ENCODE measurements around the gene DNTTIP2.

DNA sequence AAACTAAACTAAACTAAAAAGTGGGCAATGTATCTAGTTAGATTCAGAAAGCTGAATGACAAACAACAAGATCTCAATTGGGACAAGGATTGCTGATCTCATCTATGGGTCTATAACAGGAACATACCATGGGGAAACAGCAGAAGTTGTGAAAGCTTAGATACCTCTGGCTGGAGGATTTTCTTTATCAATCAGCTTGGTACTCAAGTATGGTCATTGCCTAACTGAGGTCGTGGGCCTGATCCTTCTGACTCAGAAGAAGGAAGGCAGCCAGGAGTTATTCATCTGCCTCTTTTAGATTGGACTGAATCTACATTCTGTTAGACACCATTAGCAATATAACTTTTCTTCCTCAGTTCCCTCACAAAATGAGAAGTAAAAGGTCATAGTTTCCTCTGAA, 39.7 kb downstream of the DNTTIP2 start:
- TF ChIP-seq, protein P1, sequence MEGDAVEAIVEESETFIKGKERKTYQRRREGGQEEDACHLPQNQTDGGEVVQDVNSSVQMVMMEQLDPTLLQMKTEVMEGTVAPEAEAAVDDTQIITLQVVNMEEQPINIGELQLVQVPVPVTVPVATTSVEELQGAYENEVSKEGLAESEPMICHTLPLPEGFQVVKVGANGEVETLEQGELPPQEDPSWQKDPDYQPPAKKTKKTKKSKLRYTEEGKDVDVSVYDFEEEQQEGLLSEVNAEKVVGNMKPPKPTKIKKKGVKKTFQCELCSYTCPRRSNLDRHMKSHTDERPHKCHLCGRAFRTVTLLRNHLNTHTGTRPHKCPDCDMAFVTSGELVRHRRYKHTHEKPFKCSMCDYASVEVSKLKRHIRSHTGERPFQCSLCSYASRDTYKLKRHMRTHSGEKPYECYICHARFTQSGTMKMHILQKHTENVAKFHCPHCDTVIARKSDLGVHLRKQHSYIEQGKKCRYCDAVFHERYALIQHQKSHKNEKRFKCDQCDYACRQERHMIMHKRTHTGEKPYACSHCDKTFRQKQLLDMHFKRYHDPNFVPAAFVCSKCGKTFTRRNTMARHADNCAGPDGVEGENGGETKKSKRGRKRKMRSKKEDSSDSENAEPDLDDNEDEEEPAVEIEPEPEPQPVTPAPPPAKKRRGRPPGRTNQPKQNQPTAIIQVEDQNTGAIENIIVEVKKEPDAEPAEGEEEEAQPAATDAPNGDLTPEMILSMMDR (IDR thresholded peaks at IDR 0.05; ENCODE audit: low read depth, low read length) = no peak
- no peak for TF ChIP-seq POLR2A (IDR thresholded peaks at IDR 0.05; ENCODE audit: extremely low read depth, insufficient read length)

Measured in NB4 (cell line).